ENCODE data around the gene CTU1. TPM values are rescaled to one million over a fixed set of nuclear protein-coding genes. Genes with fewer than 3 reads are reported as not detected.

The CTU1 gene
- total RNA-seq, 1 donor from 2014 or later = 9.3 TPM

GRCh38 chr19:51089786-51090185 lies 18.4 kb downstream of the CTU1 start:
- no peak overlapping the region for H3K27ac Mint-ChIP-seq
- H3K36me3 Mint-ChIP-seq = no peaks in the 10 kb centered on the region
- no peaks in the 10 kb centered on the region for H3K27me3 Mint-ChIP-seq
- no peak overlapping the region for H3K4me3 Mint-ChIP-seq
- no peaks in the 10 kb centered on the region for H3K9me3 Mint-ChIP-seq
- peaks cover 4% of the 10 kb centered on the region for H3K4me1 Mint-ChIP-seq (ENCODE audit: unreplicated experiment)
- TF ChIP-seq CTCF (conservative IDR thresholded peaks at IDR 0.05) = no peak
- no peak for DNase-seq (ENCODE audit: extremely low spot score, unreplicated experiment)

GRCh38 chr19:51086153-51086850 lies 21.9 kb downstream of the CTU1 start:
- H3K4me1 Mint-ChIP-seq (ENCODE audit: unreplicated experiment) = no peaks in the 10 kb centered on the region
- peaks cover 24% of the 10 kb centered on the region for H3K27me3 Mint-ChIP-seq
- H3K27ac Mint-ChIP-seq = no peak overlapping the region
- H3K9me3 Mint-ChIP-seq = no peaks in the 10 kb centered on the region
- no peak overlapping the region for H3K4me3 Mint-ChIP-seq
- H3K36me3 Mint-ChIP-seq = no peaks in the 10 kb centered on the region
- DNase-seq (ENCODE audit: extremely low spot score, unreplicated experiment) = no peak
- no peak for TF ChIP-seq CTCF (conservative IDR thresholded peaks at IDR 0.05)

- no peaks in the 10 kb centered on the region for H3K4me1 Mint-ChIP-seq (ENCODE audit: unreplicated experiment)
- TF ChIP-seq CTCF (conservative IDR thresholded peaks at IDR 0.05) = no peak
- H3K36me3 Mint-ChIP-seq = no peaks in the 10 kb centered on the region
- peaks cover 24% of the 10 kb centered on the region for H3K27me3 Mint-ChIP-seq
- H3K9me3 Mint-ChIP-seq = no peaks in the 10 kb centered on the region
- no peak for DNase-seq (ENCODE audit: extremely low spot score, unreplicated experiment)
- H3K27ac Mint-ChIP-seq = no peak overlapping the region
- H3K4me3 Mint-ChIP-seq = no peak overlapping the region
Observed at GRCh38 chr19:51084505-51084904, 23.7 kb downstream of the CTU1 start.

GRCh38 chr19:51083783-51084182 lies 24.4 kb downstream of the CTU1 start:
- Mint-ChIP-seq H3K4me1 (ENCODE audit: unreplicated experiment) (no peaks in the 10 kb centered on the region), H3K36me3 (no peaks in the 10 kb centered on the region), H3K27me3 (peaks cover 24% of the 10 kb centered on the region), H3K4me3 (no peak overlapping the region), H3K9me3 (no peaks in the 10 kb centered on the region), H3K27ac (no peak overlapping the region)
- no peak for TF ChIP-seq CTCF (conservative IDR thresholded peaks at IDR 0.05)
- no peak for DNase-seq (ENCODE audit: extremely low spot score, unreplicated experiment)

- Mint-ChIP-seq H3K4me3 (no peak overlapping the region), H3K36me3 (no peaks in the 10 kb centered on the region), H3K4me1 (ENCODE audit: unreplicated experiment) (no peaks in the 10 kb centered on the region), H3K27ac (no peak overlapping the region), H3K27me3 (peaks cover 29% of the 10 kb centered on the region), H3K9me3 (no peaks in the 10 kb centered on the region)
- TF ChIP-seq CTCF (conservative IDR thresholded peaks at IDR 0.05) = no peak
- no peak for DNase-seq (ENCODE audit: extremely low spot score, unreplicated experiment)
Observed at GRCh38 chr19:51083181-51083580, 25.0 kb downstream of the CTU1 start.

Measured in type B pancreatic cell (in vitro differentiated cells).